K562 (cell line): ENCODE measurements around the gene NOSIP. TPM values are rescaled to one million over a fixed set of nuclear protein-coding genes. Genes with fewer than 3 reads are reported as not detected.
A peak's percentile ranks its signal among the peaks of the same experiment; 100 is the strongest.

ENCODE experiments used
- BCOR ChIP-seq: fragments of 450-650 bp; IDR thresholded peaks from 2 replicates; pipeline ENCODE4 v1.6.1; 2016
- CHCHD3 ChIP-seq: fragments of 250-450 bp; sonication (Bioruptor Pico); IDR thresholded peaks from 2 replicates; pipeline ENCODE4 v2.1.2; 2022; ENCODE audit warnings: mild to moderate bottlenecking
- EGR1 ChIP-seq: fragments of 450-650 bp; conservative IDR thresholded peaks from 2 replicates; pipeline ENCODE4 v1.6.1; 2017; ENCODE audit warnings: mild to moderate bottlenecking
- FOS ChIP-seq: IDR thresholded peaks from 3 replicates; pipeline ENCODE4 v1.6.1; 2011; ENCODE audit not compliant: insufficient read length; ENCODE audit errors: extremely low read depth
- KDM5B ChIP-seq: fragments of 200-600 bp; sonication (generic); IDR thresholded peaks from 2 replicates; pipeline ENCODE4 v1.6.1; 2012; ENCODE audit warnings: low read depth, mild to moderate bottlenecking, moderate library complexity, low read length, control low read depth, inconsistent platforms; ENCODE audit not compliant: insufficient replicate concordance
- MTA3 ChIP-seq: fragments of 450-650 bp; formaldehyde crosslinking; IDR thresholded peaks from 2 replicates; pipeline ENCODE4 v1.6.1; 2017; ENCODE audit warnings: mild to moderate bottlenecking, borderline replicate concordance
- NCOR1 ChIP-seq: fragments of 450-650 bp; IDR thresholded peaks from 2 replicates; pipeline ENCODE4 v1.6.1; 2016; ENCODE audit warnings: mild to moderate bottlenecking, moderate library complexity
- NFE2 ChIP-seq: IDR thresholded peaks from 2 replicates; pipeline ENCODE4 v1.6.1; 2014; ENCODE audit warnings: antibody characterized with exemption, low read depth
- NUFIP1 ChIP-seq: fragments of 450-650 bp; IDR thresholded peaks from 2 replicates; pipeline ENCODE4 v1.6.1; 2018; ENCODE audit not compliant: partially characterized antibody
- OTX1 ChIP-seq: fragments of 450-650 bp; formaldehyde crosslinking; IDR thresholded peaks from 2 replicates; pipeline ENCODE4 v1.4.0; 2022; ENCODE audit warnings: mild to moderate bottlenecking
- PTTG1 ChIP-seq: fragments of 450-650 bp; IDR thresholded peaks from 2 replicates; pipeline ENCODE4 v1.6.1; 2016; ENCODE audit warnings: low read depth, mild to moderate bottlenecking, missing genetic modification characterization, missing compliant biosample characterization
- ZBTB8A ChIP-seq: fragments of 450-650 bp; IDR thresholded peaks from 2 replicates; pipeline ENCODE4 v1.6.1; 2018; ENCODE audit warnings: mild to moderate bottlenecking, moderate library complexity; ENCODE audit not compliant: partially characterized antibody
- ZFP36 ChIP-seq: fragments of 150-350 bp; IDR thresholded peaks from 2 replicates; pipeline ENCODE4 v1.6.1; 2018; ENCODE audit warnings: low read length, low read depth; ENCODE audit not compliant: partially characterized antibody
- ZNF134 ChIP-seq: fragments of 250-450 bp; sonication (Bioruptor Pico); conservative IDR thresholded peaks from 2 replicates; pipeline ENCODE4 v1.4.0; 2020
- ZNF609 ChIP-seq: sonication (generic); formaldehyde crosslinking; IDR thresholded peaks from 2 replicates; pipeline ENCODE4 v1.8.1; 2023; ENCODE audit warnings: missing genetic modification reagents, mild to moderate bottlenecking, borderline replicate concordance
- polyA plus RNA-seq, 8 experiments: library from polyadenylated mRNA; depleted of rRNA in 4 of 8; stranded (reverse) in 5 of 8; unstranded in 3 of 8; fragments of >200 nt; fragmentation: Nextera tagmentation in 2 of 8; fragmentation: Illumina TruSeq in 1 of 8; extraction: Ambion mirVana in 2 of 8; extraction: Trizol in 1 of 8; gene quantifications; 2 replicates each; pipeline versions ENCODE4 v1.2.1 to v1.2.3, GENCODE V29; 2011 to 2014; ENCODE audit warnings: inconsistent platforms in 1 of 8, missing spikeins in 1 of 8
- total RNA-seq, 7 experiments: library from RNA; depleted of rRNA in 6 of 7; stranded (reverse); fragments of >200 nt in 6 of 7; fragmentation: Illumina TruSeq in 2 of 7; extraction: Trizol in 2 of 7; gene quantifications; 2 replicates each; pipeline versions ENCODE4 v1.2.1 to v1.2.3, GENCODE V29; 2011 to 2021; ENCODE audit warnings: low replicate concordance in 1 of 7
- TF ChIP-seq, protein P1 (sequence below): fragments of 450-650 bp; IDR thresholded peaks from 2 replicates; pipeline ENCODE4 v1.6.1; 2016; ENCODE audit warnings: missing biosample characterization, missing genetic modification characterization
- TF ChIP-seq, protein P2 (sequence below), 2 experiments: fragments of 450-650 bp; IDR thresholded peaks; 2 replicates each; pipeline ENCODE4 v1.6.1; 2018; ENCODE audit warnings: mild to moderate bottlenecking in 2 of 2, low read depth in 1 of 2; ENCODE audit not compliant: partially characterized antibody in 2 of 2
- TF ChIP-seq, protein P3 (sequence below): fragments of 250-450 bp; sonication (Bioruptor Pico); IDR thresholded peaks from 2 replicates; pipeline ENCODE4 v1.8.0; 2022; ENCODE audit warnings: moderate library complexity, mild to moderate bottlenecking, inconsistent platforms

NOSIP gene
- total and polyA plus RNA-seq, 9 of the 15 experiments (the other 6 are each of a cell fraction or from before 2014, with no cell fraction given), result 14.4 to 153 (median 79.9) TPM

DNA sequence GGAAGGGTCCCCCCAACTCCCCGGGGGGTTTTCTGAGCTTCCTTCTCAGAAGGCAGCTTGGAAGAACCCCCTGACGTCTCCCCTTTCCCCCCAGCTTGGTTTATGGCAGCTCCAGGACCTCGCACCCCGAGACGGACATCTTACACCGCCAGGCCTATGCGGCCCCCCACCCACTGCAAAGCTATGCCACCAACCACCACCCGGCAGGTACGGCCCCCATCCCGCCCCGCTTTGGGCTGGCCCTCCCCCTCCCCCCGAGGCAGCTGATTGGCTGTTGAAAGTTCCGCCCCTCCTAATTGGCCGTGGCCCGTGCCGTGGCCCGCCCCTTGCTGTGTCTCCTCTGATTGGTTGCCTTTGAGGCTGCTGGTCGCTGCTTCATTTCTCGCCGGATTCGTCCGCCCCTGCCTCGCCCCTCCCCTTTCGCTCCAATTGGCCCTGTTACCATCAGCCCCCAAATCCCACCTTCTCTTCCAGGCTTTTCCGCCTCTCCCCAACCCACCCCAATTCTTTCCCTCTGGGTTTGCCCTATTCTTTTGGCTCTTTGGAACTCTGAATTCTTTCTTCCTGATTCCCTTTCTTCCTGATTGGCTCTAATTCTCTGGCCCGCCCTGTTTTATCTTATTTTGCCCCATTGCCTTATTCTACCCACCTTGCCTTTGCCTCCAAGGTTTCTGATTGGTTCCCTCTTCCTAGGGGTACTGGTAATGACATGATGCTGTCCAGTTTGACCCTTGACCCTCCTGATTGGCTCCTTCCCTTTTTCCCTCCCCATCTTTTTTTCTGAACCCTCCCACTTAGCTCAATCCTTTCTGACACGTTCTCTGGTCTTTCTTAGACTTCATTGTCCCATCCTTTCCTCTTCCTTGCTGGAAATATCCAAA, 13.1 kb upstream of the NOSIP start (continued):
- no peak for TF ChIP-seq ZNF609 (CRISPR knock-in tag)
- TF ChIP-seq ZFP36, result no peak
- TF ChIP-seq CHCHD3 (CRISPR knock-in tag), result no peak
- TF ChIP-seq PTTG1 (tag), result no peak
- TF ChIP-seq, protein P1, sequence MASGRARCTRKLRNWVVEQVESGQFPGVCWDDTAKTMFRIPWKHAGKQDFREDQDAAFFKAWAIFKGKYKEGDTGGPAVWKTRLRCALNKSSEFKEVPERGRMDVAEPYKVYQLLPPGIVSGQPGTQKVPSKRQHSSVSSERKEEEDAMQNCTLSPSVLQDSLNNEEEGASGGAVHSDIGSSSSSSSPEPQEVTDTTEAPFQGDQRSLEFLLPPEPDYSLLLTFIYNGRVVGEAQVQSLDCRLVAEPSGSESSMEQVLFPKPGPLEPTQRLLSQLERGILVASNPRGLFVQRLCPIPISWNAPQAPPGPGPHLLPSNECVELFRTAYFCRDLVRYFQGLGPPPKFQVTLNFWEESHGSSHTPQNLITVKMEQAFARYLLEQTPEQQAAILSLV (tag), result no peak
- no peak for TF ChIP-seq MTA3
- TF ChIP-seq KDM5B, result no peak
- TF ChIP-seq ZNF134 (CRISPR knock-in tag), result no peak
- no peak for TF ChIP-seq NUFIP1
- TF ChIP-seq ZBTB8A, result no peak
- peak; percentile 8; the same call in 1 of the 2 replicates for TF ChIP-seq NCOR1
- TF ChIP-seq, protein P2, sequence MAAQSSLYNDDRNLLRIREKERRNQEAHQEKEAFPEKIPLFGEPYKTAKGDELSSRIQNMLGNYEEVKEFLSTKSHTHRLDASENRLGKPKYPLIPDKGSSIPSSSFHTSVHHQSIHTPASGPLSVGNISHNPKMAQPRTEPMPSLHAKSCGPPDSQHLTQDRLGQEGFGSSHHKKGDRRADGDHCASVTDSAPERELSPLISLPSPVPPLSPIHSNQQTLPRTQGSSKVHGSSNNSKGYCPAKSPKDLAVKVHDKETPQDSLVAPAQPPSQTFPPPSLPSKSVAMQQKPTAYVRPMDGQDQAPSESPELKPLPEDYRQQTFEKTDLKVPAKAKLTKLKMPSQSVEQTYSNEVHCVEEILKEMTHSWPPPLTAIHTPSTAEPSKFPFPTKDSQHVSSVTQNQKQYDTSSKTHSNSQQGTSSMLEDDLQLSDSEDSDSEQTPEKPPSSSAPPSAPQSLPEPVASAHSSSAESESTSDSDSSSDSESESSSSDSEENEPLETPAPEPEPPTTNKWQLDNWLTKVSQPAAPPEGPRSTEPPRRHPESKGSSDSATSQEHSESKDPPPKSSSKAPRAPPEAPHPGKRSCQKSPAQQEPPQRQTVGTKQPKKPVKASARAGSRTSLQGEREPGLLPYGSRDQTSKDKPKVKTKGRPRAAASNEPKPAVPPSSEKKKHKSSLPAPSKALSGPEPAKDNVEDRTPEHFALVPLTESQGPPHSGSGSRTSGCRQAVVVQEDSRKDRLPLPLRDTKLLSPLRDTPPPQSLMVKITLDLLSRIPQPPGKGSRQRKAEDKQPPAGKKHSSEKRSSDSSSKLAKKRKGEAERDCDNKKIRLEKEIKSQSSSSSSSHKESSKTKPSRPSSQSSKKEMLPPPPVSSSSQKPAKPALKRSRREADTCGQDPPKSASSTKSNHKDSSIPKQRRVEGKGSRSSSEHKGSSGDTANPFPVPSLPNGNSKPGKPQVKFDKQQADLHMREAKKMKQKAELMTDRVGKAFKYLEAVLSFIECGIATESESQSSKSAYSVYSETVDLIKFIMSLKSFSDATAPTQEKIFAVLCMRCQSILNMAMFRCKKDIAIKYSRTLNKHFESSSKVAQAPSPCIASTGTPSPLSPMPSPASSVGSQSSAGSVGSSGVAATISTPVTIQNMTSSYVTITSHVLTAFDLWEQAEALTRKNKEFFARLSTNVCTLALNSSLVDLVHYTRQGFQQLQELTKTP (IDR thresholded peaks at IDR 0.05; ENCODE audit: low read depth in 1 of 2, partially characterized antibody in 2 of 2), result peak; percentile 31 to 74
- TF ChIP-seq EGR1, result no peak
- TF ChIP-seq, protein P3, sequence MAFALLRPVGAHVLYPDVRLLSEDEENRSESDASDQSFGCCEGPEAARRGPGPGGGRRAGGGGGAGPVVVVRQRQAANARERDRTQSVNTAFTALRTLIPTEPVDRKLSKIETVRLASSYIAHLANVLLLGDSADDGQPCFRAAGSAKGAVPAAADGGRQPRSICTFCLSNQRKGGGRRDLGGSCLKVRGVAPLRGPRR (CRISPR knock-in tag), result no peak
- peak; percentile 89 for TF ChIP-seq FOS
- peak; percentile 42; the same call in 1 of the 2 replicates for TF ChIP-seq OTX1 (CRISPR knock-in tag)
- TF ChIP-seq NFE2, result no peak
- no peak for TF ChIP-seq BCOR
